ENCODE results near the gene NEGR1. TPM values are rescaled to one million over a fixed set of nuclear protein-coding genes. Genes with fewer than 3 reads are reported as not detected.

Gene NEGR1
- total and polyA plus RNA-seq, 12 donors, result 2.3 to 18.3 (median 5.2) TPM

DNA sequence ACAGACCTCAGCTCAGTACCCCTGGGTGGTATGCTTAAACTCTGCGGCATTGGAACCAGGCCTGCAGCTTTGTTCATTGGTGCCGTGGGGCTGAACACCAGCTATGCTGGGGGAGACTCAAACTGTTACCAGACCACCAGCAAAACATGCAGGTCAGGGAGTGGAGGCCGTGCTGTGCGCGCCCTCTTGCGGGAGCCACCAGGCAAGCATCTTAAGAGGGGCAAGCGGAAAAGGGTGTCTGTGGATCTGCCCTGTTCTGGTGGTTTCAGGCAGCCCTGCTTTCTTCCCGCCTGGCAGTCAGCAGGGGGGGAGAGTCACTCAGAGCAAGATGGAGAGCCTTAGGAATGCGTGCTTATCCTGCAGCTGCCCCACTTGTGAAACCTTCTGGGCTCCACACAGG, 924.6 kb downstream of the NEGR1 start:
- Histone ChIP-seq H3K4me1 (no peaks in the 10 kb centered on the region), H3K36me3 (no peaks in the 10 kb centered on the region), H3K9me3 (peaks cover 0 to 18% (median 0%) of the 10 kb centered on the region in 11 donors), H3K4me3 (no peak overlapping the region), H3K27ac (no peak overlapping the region), H3K27me3 (no peaks in the 10 kb centered on the region)
- 66 to 72% methylated on average over 9 of the region's 9 CpGs for WGBS, 2 donors
- TF ChIP-seq, protein P1, sequence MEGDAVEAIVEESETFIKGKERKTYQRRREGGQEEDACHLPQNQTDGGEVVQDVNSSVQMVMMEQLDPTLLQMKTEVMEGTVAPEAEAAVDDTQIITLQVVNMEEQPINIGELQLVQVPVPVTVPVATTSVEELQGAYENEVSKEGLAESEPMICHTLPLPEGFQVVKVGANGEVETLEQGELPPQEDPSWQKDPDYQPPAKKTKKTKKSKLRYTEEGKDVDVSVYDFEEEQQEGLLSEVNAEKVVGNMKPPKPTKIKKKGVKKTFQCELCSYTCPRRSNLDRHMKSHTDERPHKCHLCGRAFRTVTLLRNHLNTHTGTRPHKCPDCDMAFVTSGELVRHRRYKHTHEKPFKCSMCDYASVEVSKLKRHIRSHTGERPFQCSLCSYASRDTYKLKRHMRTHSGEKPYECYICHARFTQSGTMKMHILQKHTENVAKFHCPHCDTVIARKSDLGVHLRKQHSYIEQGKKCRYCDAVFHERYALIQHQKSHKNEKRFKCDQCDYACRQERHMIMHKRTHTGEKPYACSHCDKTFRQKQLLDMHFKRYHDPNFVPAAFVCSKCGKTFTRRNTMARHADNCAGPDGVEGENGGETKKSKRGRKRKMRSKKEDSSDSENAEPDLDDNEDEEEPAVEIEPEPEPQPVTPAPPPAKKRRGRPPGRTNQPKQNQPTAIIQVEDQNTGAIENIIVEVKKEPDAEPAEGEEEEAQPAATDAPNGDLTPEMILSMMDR (IDR thresholded peaks at IDR 0.05), result no peak
- peak in 1 of 2 donors; percentile 3 for DNase-seq
- ATAC-seq, result no peak
- intact Hi-C loops (cut with DNase I), result no loop called here

DNA sequence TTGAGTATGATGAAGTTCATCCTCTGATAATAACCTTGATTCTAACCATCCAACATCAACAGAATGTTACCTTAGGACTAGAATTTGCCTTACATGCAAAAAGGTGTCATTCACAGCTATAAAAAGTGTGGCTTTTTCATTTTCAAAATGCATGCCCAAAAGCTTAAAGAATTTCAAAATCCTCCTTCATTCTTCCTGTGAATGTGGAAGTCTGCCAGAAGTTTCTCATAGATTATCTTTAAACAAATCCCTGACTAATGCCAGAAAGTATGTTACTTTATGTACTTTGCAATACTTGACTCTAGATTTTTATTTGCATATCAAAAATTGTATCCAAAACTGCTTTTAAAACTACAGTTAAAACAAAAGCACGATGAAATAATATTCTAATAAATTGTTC, 930.9 kb downstream of the NEGR1 start:
- H3K27ac ChIP-seq, result no peak overlapping the region
- no peaks in the 10 kb centered on the region for H3K27me3 ChIP-seq
- TF ChIP-seq, protein P1 (IDR thresholded peaks at IDR 0.05), result no peak
- no peaks in the 10 kb centered on the region for H3K4me1 ChIP-seq
- ATAC-seq (no peak), DNase-seq (no peak)
- 76 to 79% methylated on average over 1 of the region's 1 CpG for WGBS, 2 donors
- H3K36me3 ChIP-seq, result no peaks in the 10 kb centered on the region
- no peaks in the 10 kb centered on the region for H3K9me3 ChIP-seq
- H3K4me3 ChIP-seq, result no peak overlapping the region
- intact Hi-C loops (cut with DNase I), result no loop called here

DNA sequence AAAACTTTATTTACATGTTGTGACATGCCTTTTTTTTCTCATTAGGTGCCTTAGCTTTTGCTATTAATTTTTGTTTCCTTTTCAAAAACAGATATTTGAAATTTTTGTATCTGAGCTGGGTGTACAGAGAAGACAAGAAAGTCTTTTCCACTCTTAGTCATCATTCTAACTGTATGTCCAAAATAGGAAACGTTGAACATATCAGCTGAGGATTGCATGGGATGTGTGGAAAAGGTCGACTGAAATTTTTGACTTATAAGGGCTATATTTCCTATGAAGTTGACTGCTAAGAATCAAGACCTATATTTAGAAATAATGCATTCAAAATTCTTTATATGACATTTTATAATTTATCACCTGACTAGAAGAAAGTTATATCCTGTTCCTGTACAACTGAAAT, 931.5 kb downstream of the NEGR1 start:
- intact Hi-C loops (cut with DNase I), result no loop called here
- H3K9me3 ChIP-seq, result no peaks in the 10 kb centered on the region

DNA sequence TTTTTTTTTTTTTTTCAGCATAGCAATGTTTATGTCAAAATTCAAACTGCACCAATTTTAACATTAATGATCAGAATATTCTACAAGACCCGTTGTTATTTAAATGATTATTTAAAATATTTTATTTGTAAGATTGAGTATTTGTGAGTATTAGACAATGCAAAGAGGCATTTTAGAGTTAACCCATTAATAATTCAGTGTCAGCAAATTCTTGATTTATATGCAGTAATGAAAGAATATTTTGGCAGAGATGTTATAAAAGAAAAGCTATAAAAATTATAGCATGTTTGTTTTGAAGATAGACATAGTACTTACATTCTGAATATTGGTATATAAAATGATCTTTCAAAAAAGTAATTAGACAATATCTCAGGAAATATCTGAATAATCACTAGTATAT, 932.0 kb downstream of the NEGR1 start:
- TF ChIP-seq, protein P1 (IDR thresholded peaks at IDR 0.05), result no peak
- Histone ChIP-seq H3K27ac (no peak overlapping the region), H3K36me3 (no peaks in the 10 kb centered on the region), H3K4me3 (no peak overlapping the region), H3K27me3 (no peaks in the 10 kb centered on the region), H3K4me1 (no peaks in the 10 kb centered on the region), H3K9me3 (no peaks in the 10 kb centered on the region)
- ATAC-seq (no peak), DNase-seq (no peak)
- 79 to 84% methylated on average over 1 of the region's 1 CpG for WGBS, 2 donors
- intact Hi-C loops (cut with DNase I), result no loop called here

More for the DNA sequence above, 931.5 kb downstream of the NEGR1 start:
- no peak for DNase-seq
- no peaks in the 10 kb centered on the region for H3K27me3 ChIP-seq
- H3K36me3 ChIP-seq, result no peaks in the 10 kb centered on the region
- H3K4me1 ChIP-seq, result no peaks in the 10 kb centered on the region
- 48 to 50% methylated on average over 2 of the region's 2 CpGs for WGBS, 2 donors
- no peak overlapping the region for H3K27ac ChIP-seq
- ATAC-seq, result no peak
- H3K4me3 ChIP-seq, result no peak overlapping the region
- TF ChIP-seq, protein P1 (IDR thresholded peaks at IDR 0.05), result no peak

All from heart right ventricle (tissue), 16 donors.